Hepatocyte (in vitro differentiated cells): ENCODE measurements around the gene CACNA1C. TPM values are rescaled to one million over a fixed set of nuclear protein-coding genes. Genes with fewer than 3 reads are reported as not detected.
A peak's percentile ranks its signal among the peaks of the same experiment; 100 is the strongest.

ENCODE experiments used
- DNase-seq: peaks from one replicate; pipeline ENCODE4 v3.0.0-alpha.2; 2016; ENCODE audit warnings: low spot score
- H2AFZ ChIP-seq: fragments of 200-600 bp; sonication (generic); 2 replicates; pipeline ENCODE4 v1.6.0; 2016; ENCODE audit warnings: antibody characterized with exemption, mild to moderate bottlenecking
- H3K27ac ChIP-seq: fragments of 200-600 bp; sonication (generic); 2 replicates; pipeline ENCODE4 v1.5.1; 2016; ENCODE audit warnings: mild to moderate bottlenecking
- H3K27me3 ChIP-seq: fragments of 200-600 bp; sonication (generic); 2 replicates; pipeline ENCODE4 v1.6.1; 2016
- H3K36me3 ChIP-seq: fragments of 200-600 bp; sonication (generic); replicated peaks from 2 replicates; pipeline ENCODE4 v1.5.1; 2016; ENCODE audit warnings: low read depth; ENCODE audit not compliant: insufficient read depth
- H3K4me1 ChIP-seq: fragments of 200-600 bp; sonication (generic); 2 replicates; pipeline ENCODE4 v1.5.1; 2016; ENCODE audit warnings: mild to moderate bottlenecking, moderate library complexity; ENCODE audit not compliant: insufficient read depth
- H3K4me2 ChIP-seq: fragments of 200-600 bp; sonication (generic); 2 replicates; pipeline ENCODE4 v1.6.0; 2016
- H3K4me3 ChIP-seq: fragments of 200-600 bp; sonication (generic); 2 replicates; pipeline ENCODE4 v1.5.1; 2016; ENCODE audit warnings: mild to moderate bottlenecking
- H3K79me2 ChIP-seq: fragments of 200-600 bp; sonication (generic); 2 replicates; pipeline ENCODE4 v1.6.0; 2017; ENCODE audit warnings: mild to moderate bottlenecking
- H3K9me2 ChIP-seq: fragments of 200-600 bp; sonication (generic); replicated peaks from 2 replicates; pipeline ENCODE4 v1.6.0; 2017; ENCODE audit warnings: mild to moderate bottlenecking; ENCODE audit not compliant: insufficient read depth
- H3K9me3 ChIP-seq: fragments of 200-600 bp; sonication (generic); 2 replicates; pipeline ENCODE4 v1.5.1; 2016; ENCODE audit warnings: low read depth, mild to moderate bottlenecking
- H4K20me1 ChIP-seq: fragments of 200-600 bp; sonication (generic); 2 replicates; pipeline ENCODE4 v1.6.0; 2016; ENCODE audit warnings: mild to moderate bottlenecking; ENCODE audit not compliant: insufficient read depth, poor library complexity, severe bottlenecking
- CTCF ChIP-seq: fragments of 200-600 bp; sonication (generic); IDR thresholded peaks from 2 replicates; pipeline ENCODE4 v1.5.1; 2016; ENCODE audit warnings: antibody characterized with exemption, mild to moderate bottlenecking; ENCODE audit not compliant: poor library complexity
- EZH2 ChIP-seq: fragments of 200-600 bp; sonication (generic); IDR thresholded peaks from 2 replicates; pipeline ENCODE4 v1.6.1; 2016; ENCODE audit warnings: antibody characterized with exemption, mild to moderate bottlenecking, borderline replicate concordance
- EZH2phosphoT487 ChIP-seq: fragments of 200-600 bp; sonication (generic); IDR thresholded peaks from one replicate; pipeline ENCODE4 v1.6.1; 2018; ENCODE audit warnings: antibody characterized with exemption, mild to moderate bottlenecking, low read depth, moderate library complexity; ENCODE audit not compliant: unreplicated experiment, severe bottlenecking
- WGBS: methylation state at CpG from one replicate; pipeline ENCODE4 v1.1.6; 2016; ENCODE audit warnings: low lambda C conversion rate; ENCODE audit errors: missing lambda C conversion rate; 5-methylcytosine and 5-hydroxymethylcytosine counted together
- polyA plus RNA-seq: library from polyadenylated mRNA; unstranded; fragments of >200 nt; fragmentation: Nextera tagmentation; extraction: Ambion mirVana; gene quantifications from 2 replicates; pipeline ENCODE4 v1.2.1, GENCODE V29; 2016
- total RNA-seq: library from RNA; depleted of rRNA; stranded (reverse); fragments of >200 nt; gene quantifications from 2 replicates; pipeline ENCODE4 v1.2.3, GENCODE V29; 2014

CACNA1C gene
- total and polyA plus RNA-seq, 2 experiments from 2014 or later = 3.2 to 4.0 TPM

GRCh38 chr12:2317772-2318171, 265.0 kb downstream of the CACNA1C start:
- no peak overlapping the region for H3K4me3 ChIP-seq
- H3K4me1 ChIP-seq = peaks cover 10% of the 10 kb centered on the region
- H2AFZ ChIP-seq = no peak overlapping the region
- H4K20me1 ChIP-seq = no peaks in the 10 kb centered on the region
- no peaks in the 10 kb centered on the region for H3K9me3 ChIP-seq
- no peaks in the 10 kb centered on the region for H3K9me2 ChIP-seq
- no peak for DNase-seq
- no peak overlapping the region for H3K4me2 ChIP-seq
- TF ChIP-seq EZH2 (no peak), CTCF (no peak), EZH2phosphoT487 (no peak)
- H3K79me2 ChIP-seq = no peaks in the 10 kb centered on the region
- H3K36me3 ChIP-seq = no peaks in the 10 kb centered on the region
- WGBS = 71% methylated on average over 11 of the region's 11 CpGs
- H3K27me3 ChIP-seq = no peaks in the 10 kb centered on the region
- no peak overlapping the region for H3K27ac ChIP-seq

GRCh38 chr12:2318286-2318685, 265.5 kb downstream of the CACNA1C start:
- Histone ChIP-seq H3K27me3 (no peaks in the 10 kb centered on the region), H3K27ac (no peak overlapping the region)
- WGBS = 86% methylated on average over 8 of the region's 8 CpGs

GRCh38 chr12:2319136-2319535, 266.3 kb downstream of the CACNA1C start:
- Histone ChIP-seq H3K9me3 (no peaks in the 10 kb centered on the region), H2AFZ (no peak overlapping the region), H3K27me3 (no peaks in the 10 kb centered on the region), H4K20me1 (no peaks in the 10 kb centered on the region), H3K79me2 (no peaks in the 10 kb centered on the region), H3K36me3 (no peaks in the 10 kb centered on the region), H3K4me2 (no peak overlapping the region), H3K27ac (peak overlapping the region; percentile 14), H3K9me2 (no peaks in the 10 kb centered on the region), H3K4me1 (peaks cover 10% of the 10 kb centered on the region), H3K4me3 (no peak overlapping the region)
- DNase-seq = no peak
- TF ChIP-seq EZH2phosphoT487 (no peak), EZH2 (no peak), CTCF (no peak)
- WGBS = 90% methylated on average over 8 of the region's 14 CpGs

More at GRCh38 chr12:2318286-2318685, 265.5 kb downstream of the CACNA1C start:
- Histone ChIP-seq H2AFZ (no peak overlapping the region), H3K9me2 (no peaks in the 10 kb centered on the region), H3K79me2 (no peaks in the 10 kb centered on the region), H3K4me3 (no peak overlapping the region), H4K20me1 (no peaks in the 10 kb centered on the region), H3K36me3 (no peaks in the 10 kb centered on the region), H3K9me3 (no peaks in the 10 kb centered on the region), H3K4me1 (peaks cover 10% of the 10 kb centered on the region), H3K4me2 (no peak overlapping the region)
- no peak for TF ChIP-seq EZH2
- TF ChIP-seq EZH2phosphoT487 = no peak
- TF ChIP-seq CTCF = no peak
- no peak for DNase-seq
